ENCODE measurements around the gene RBMS3. TPM values are rescaled to one million over a fixed set of nuclear protein-coding genes. Genes with fewer than 3 reads are reported as not detected.

The RBMS3 gene
- total RNA-seq, 1 experiment from 2014 or later = 1.3 TPM

- Mint-ChIP-seq H3K27ac (ENCODE audit: unreplicated experiment) (no peak overlapping the region), H3K4me1 (ENCODE audit: low read depth, unreplicated experiment) (no peaks in the 10 kb centered on the region), H3K9me3 (ENCODE audit: low read depth, unreplicated experiment) (peaks cover 2% of the 10 kb centered on the region), H3K36me3 (ENCODE audit: insufficient read depth, unreplicated experiment) (no peaks in the 10 kb centered on the region), H3K4me3 (ENCODE audit: low read depth, unreplicated experiment) (no peak overlapping the region), H3K27me3 (ENCODE audit: unreplicated experiment) (no peaks in the 10 kb centered on the region)
- DNase-seq = no peak
- CTCF ChIA-PET = no interaction called here
- BruUV-seq (replicated peaks) = no TSS peak
- intact Hi-C loops (cut with micrococcal nuclease; ENCODE audit: unreplicated experiment) = no loop called here
- TF ChIP-seq CTCF (IDR thresholded peaks at IDR 0.05; ENCODE audit: unreplicated experiment) = no peak
Observed at GRCh38 chr3:29614954-29615353, 334.1 kb downstream of the RBMS3 start.

GRCh38 chr3:29618395-29619282 lies 337.8 kb downstream of the RBMS3 start:
- Mint-ChIP-seq H3K9me3 (ENCODE audit: low read depth, unreplicated experiment) (peaks cover 2% of the 10 kb centered on the region), H3K4me1 (ENCODE audit: low read depth, unreplicated experiment) (no peaks in the 10 kb centered on the region), H3K4me3 (ENCODE audit: low read depth, unreplicated experiment) (no peak overlapping the region), H3K27ac (ENCODE audit: unreplicated experiment) (no peak overlapping the region), H3K36me3 (ENCODE audit: insufficient read depth, unreplicated experiment) (no peaks in the 10 kb centered on the region), H3K27me3 (ENCODE audit: unreplicated experiment) (no peaks in the 10 kb centered on the region)
- CTCF ChIA-PET = interaction anchor here (0.7 kb wide), 1 partner anchor 859 kb away, joined by 3 read pairs; no protein-coding TSS in a partner anchor
- no peak for DNase-seq
- intact Hi-C loops (cut with micrococcal nuclease; ENCODE audit: unreplicated experiment) = no loop called here
- no peak for TF ChIP-seq CTCF (IDR thresholded peaks at IDR 0.05; ENCODE audit: unreplicated experiment)
- no TSS peak for BruUV-seq (replicated peaks)

DNA sequence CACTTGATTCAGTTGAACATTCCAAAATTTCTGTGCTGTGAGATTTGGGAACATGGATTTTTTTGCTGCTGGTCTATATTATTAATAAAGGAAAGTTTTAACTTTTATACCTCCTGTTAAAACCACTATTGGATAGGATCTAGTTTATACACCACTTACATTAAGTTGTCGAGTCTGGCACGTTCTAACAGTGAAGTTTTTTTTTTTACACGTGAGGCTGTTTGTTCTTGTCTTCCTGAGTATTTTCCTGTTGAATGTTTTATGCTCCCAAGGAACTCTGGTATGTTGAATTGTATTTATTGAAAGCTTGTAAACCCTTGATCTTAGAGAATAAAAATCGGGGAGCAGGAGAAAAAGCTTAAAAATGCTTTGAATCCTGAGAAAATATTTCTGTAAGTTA lies 338.8 kb downstream of the RBMS3 start:
- no peak for TF ChIP-seq CTCF (IDR thresholded peaks at IDR 0.05; ENCODE audit: unreplicated experiment)
- no peaks in the 10 kb centered on the region for H3K27me3 Mint-ChIP-seq (ENCODE audit: unreplicated experiment)
- no peaks in the 10 kb centered on the region for H3K36me3 Mint-ChIP-seq (ENCODE audit: insufficient read depth, unreplicated experiment)
- no peak overlapping the region for H3K4me3 Mint-ChIP-seq (ENCODE audit: low read depth, unreplicated experiment)
- DNase-seq = no peak
- no peak overlapping the region for H3K27ac Mint-ChIP-seq (ENCODE audit: unreplicated experiment)
- CTCF ChIA-PET = interaction anchor here (0.7 kb wide), 1 partner anchor 858 kb away, joined by 3 read pairs; no protein-coding TSS in a partner anchor
- intact Hi-C loops (cut with micrococcal nuclease; ENCODE audit: unreplicated experiment) = no loop called here
- BruUV-seq (replicated peaks) = no TSS peak
- no peaks in the 10 kb centered on the region for H3K4me1 Mint-ChIP-seq (ENCODE audit: low read depth, unreplicated experiment)
- no peaks in the 10 kb centered on the region for H3K9me3 Mint-ChIP-seq (ENCODE audit: low read depth, unreplicated experiment)

DNA sequence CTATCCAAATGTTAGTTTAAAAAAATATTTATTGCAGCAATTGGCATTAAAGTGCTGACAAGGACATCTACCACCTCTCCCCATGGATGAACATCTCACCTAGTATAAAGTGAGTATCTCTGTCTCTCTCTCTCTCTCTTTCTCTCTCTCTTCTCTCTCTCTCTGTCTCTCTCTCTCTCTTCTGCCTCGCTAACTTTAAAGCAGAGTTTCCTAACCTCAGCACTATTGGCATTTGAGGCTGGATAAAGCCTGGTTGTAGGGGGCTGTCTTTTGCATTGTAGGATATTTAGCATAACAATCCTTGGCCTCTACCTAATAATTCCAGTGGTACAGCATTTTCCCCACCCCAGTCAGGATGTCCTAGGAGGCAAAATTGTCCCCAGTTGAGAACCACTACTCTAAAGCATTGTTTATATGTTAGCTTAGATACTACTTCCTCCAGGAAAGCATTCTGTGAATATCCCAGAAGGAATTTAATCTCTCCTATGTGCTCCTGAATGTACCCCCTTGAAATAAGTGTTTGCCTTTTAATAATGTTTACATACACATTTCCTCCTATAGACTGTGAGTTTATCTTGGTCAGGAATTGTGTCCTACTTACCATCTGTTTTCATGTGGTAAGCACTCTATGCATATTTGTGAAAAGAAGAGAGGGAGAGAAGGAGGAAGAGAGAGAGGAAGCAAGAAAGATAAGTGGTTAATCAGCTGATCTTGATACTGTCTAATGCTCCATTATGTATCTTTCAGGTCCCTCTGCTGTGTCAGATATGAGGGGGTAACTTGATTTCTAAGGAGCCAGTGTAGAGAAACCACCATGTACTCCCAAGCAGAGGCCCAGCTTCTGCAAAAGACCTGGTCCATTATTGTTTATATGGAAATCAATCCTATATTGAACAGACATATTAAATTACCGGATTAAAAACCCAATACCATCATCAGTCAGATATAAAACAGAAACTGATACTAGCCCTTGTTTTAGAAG lies 346.6 kb downstream of the RBMS3 start:
- CTCF ChIA-PET = no interaction called here
- Mint-ChIP-seq H3K27me3 (ENCODE audit: unreplicated experiment) (no peaks in the 10 kb centered on the region), H3K27ac (ENCODE audit: unreplicated experiment) (no peak overlapping the region), H3K4me3 (ENCODE audit: low read depth, unreplicated experiment) (no peak overlapping the region), H3K4me1 (ENCODE audit: low read depth, unreplicated experiment) (no peaks in the 10 kb centered on the region), H3K9me3 (ENCODE audit: low read depth, unreplicated experiment) (no peaks in the 10 kb centered on the region), H3K36me3 (ENCODE audit: insufficient read depth, unreplicated experiment) (no peaks in the 10 kb centered on the region)
- intact Hi-C loops (cut with micrococcal nuclease; ENCODE audit: unreplicated experiment) = no loop called here
- no peak for DNase-seq
- no peak for TF ChIP-seq CTCF (IDR thresholded peaks at IDR 0.05; ENCODE audit: unreplicated experiment)
- no TSS peak for BruUV-seq (replicated peaks)
